ENCODE measurements around the gene WDR27.

WDR27 gene

GRCh38 chr6:169701954-169702839 lies at the start of gene WDR27, which contains the start of gene C6orf120:
Gene WDR27, minus strand, starts transcription at chr6:169702029. Its CDS starts 13,024 bp downstream, at chr6:169689005.
Gene C6orf120, plus strand, starts transcription at chr6:169702126. Its CDS starts 334 bp downstream, at chr6:169702460.
- peak; percentile 98 to 99 for DNase-seq

GRCh38 chr6:169746556-169746955 lies 44.7 kb upstream of the WDR27 start:
- no peak for DNase-seq

- no peak for DNase-seq
Measured at GRCh38 chr6:169745405-169745804, 43.6 kb upstream of the WDR27 start.

- DNase-seq: no peak
Measured at GRCh38 chr6:169741344-169741743, 39.5 kb upstream of the WDR27 start.

GRCh38 chr6:169738976-169739529 lies 37.2 kb upstream of the WDR27 start:
- DNase-seq: no peak

- no peak for DNase-seq
Measured at GRCh38 chr6:169738204-169738975, 36.6 kb upstream of the WDR27 start.

GRCh38 chr6:169729961-169730360 lies 28.1 kb upstream of the WDR27 start:
- DNase-seq: no peak

- no peak for DNase-seq
Measured at GRCh38 chr6:169726963-169727362, 25.1 kb upstream of the WDR27 start.

- no peak for DNase-seq
Measured at GRCh38 chr6:169726049-169726400, 24.2 kb upstream of the WDR27 start.

- DNase-seq: peak; percentile 50 to 54
Measured at GRCh38 chr6:169725125-169726048, 23.6 kb upstream of the WDR27 start.

GRCh38 chr6:169724494-169725124 lies 22.8 kb upstream of the WDR27 start, which contains the start of gene PHF10:
Gene PHF10, minus strand, starts transcription at chr6:169724500. Its CDS starts 569 bp downstream, at chr6:169723931.
- peak; percentile 72 to 79 for DNase-seq

- peak in 1 of 2 experiments; percentile 47 for DNase-seq
Measured at GRCh38 chr6:169723991-169724493, 22.2 kb upstream of the WDR27 start.

GRCh38 chr6:169723200-169723909 lies 21.5 kb upstream of the WDR27 start:
- DNase-seq: peak; percentile 81

- DNase-seq: peak; percentile 59 to 64
Measured at GRCh38 chr6:169722362-169723199, 20.8 kb upstream of the WDR27 start.

- no peak for DNase-seq
Measured at GRCh38 chr6:169720207-169720855, 18.5 kb upstream of the WDR27 start.

- DNase-seq: no peak
Measured at GRCh38 chr6:169719117-169719516, 17.3 kb upstream of the WDR27 start.

GRCh38 chr6:169714595-169714994 lies 12.8 kb upstream of the WDR27 start:
- no peak for DNase-seq

- no peak for DNase-seq
Measured at GRCh38 chr6:169714178-169714577, 12.3 kb upstream of the WDR27 start.

GRCh38 chr6:169710009-169710408 lies 8.2 kb upstream of the WDR27 start:
- no peak for DNase-seq

Measured in activated T-cell treated with anti-CD3 and anti-CD28 coated beads, Interleukin-2, amount 50 U/mL, for 48 hours (primary cell).